Neutrophil (primary cell): ENCODE data around the gene UBA52.

Source experiments
- H3K27ac ChIP-seq: fragments of 200-600 bp; sonication (generic); 2 replicates; pipeline ENCODE4 v1.5.1; 2016; ENCODE audit warnings: mild to moderate bottlenecking, moderate library complexity
- H3K27me3 ChIP-seq: fragments of 200-600 bp; sonication (generic); 2 replicates; pipeline ENCODE4 v1.6.0; 2016; ENCODE audit warnings: mild to moderate bottlenecking
- H3K36me3 ChIP-seq: fragments of 200-600 bp; sonication (generic); 2 replicates; pipeline ENCODE4 v1.5.1; 2017
- H3K4me1 ChIP-seq, 2 experiments: fragments of 200-600 bp in 1 of 2; sonication (generic) in 1 of 2; 1 replicate in 1 of 2; 2 replicates in 1 of 2; pipeline versions ENCODE4 v1.5.1 to v1.6.1; 2013 to 2016; ENCODE audit warnings: low read depth in 1 of 2, low read length in 1 of 2, mild to moderate bottlenecking in 1 of 2, moderate library complexity in 1 of 2; ENCODE audit not compliant: control insufficient read depth in 1 of 2, insufficient read depth in 1 of 2
- H3K4me3 ChIP-seq, 2 experiments: fragments of 200-600 bp in 1 of 2; sonication (generic) in 1 of 2; 1 replicate in 1 of 2; 2 replicates in 1 of 2; pipeline ENCODE4 v1.5.1; 2013 to 2016; ENCODE audit warnings: low read depth in 1 of 2, low read length in 1 of 2, mild to moderate bottlenecking in 1 of 2, moderate library complexity in 1 of 2
- H3K9me3 ChIP-seq: fragments of 200-600 bp; sonication (generic); 2 replicates; pipeline ENCODE4 v1.5.1; 2016
- TF ChIP-seq, protein P1 (sequence below): fragments of 200-600 bp; sonication (generic); IDR thresholded peaks from 2 replicates; pipeline ENCODE4 v1.5.1; 2016; ENCODE audit warnings: antibody characterized with exemption

UBA52 gene

GRCh38 chr19:18529782-18530181 lies 41.9 kb upstream of the UBA52 start:
- no peak overlapping the region for H3K4me3 ChIP-seq
- peaks cover 0 to 3% of the 10 kb centered on the region in 2 experiments for H3K4me1 ChIP-seq
- no peaks in the 10 kb centered on the region for H3K27me3 ChIP-seq
- TF ChIP-seq, protein P1, sequence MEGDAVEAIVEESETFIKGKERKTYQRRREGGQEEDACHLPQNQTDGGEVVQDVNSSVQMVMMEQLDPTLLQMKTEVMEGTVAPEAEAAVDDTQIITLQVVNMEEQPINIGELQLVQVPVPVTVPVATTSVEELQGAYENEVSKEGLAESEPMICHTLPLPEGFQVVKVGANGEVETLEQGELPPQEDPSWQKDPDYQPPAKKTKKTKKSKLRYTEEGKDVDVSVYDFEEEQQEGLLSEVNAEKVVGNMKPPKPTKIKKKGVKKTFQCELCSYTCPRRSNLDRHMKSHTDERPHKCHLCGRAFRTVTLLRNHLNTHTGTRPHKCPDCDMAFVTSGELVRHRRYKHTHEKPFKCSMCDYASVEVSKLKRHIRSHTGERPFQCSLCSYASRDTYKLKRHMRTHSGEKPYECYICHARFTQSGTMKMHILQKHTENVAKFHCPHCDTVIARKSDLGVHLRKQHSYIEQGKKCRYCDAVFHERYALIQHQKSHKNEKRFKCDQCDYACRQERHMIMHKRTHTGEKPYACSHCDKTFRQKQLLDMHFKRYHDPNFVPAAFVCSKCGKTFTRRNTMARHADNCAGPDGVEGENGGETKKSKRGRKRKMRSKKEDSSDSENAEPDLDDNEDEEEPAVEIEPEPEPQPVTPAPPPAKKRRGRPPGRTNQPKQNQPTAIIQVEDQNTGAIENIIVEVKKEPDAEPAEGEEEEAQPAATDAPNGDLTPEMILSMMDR, result no peak
- no peaks in the 10 kb centered on the region for H3K9me3 ChIP-seq
- peaks cover 48% of the 10 kb centered on the region for H3K36me3 ChIP-seq
- no peak overlapping the region for H3K27ac ChIP-seq

GRCh38 chr19:18531485-18531884 lies 40.2 kb upstream of the UBA52 start:
- Histone ChIP-seq H3K36me3 (peaks cover 65% of the 10 kb centered on the region), H3K4me3 (no peak overlapping the region), H3K27ac (no peak overlapping the region), H3K9me3 (no peaks in the 10 kb centered on the region), H3K4me1 (no peaks in the 10 kb centered on the region), H3K27me3 (no peaks in the 10 kb centered on the region)
- TF ChIP-seq, protein P1, result no peak

GRCh38 chr19:18532168-18532890 lies 39.3 kb upstream of the UBA52 start:
- no peaks in the 10 kb centered on the region for H3K9me3 ChIP-seq
- H3K27me3 ChIP-seq, result no peaks in the 10 kb centered on the region
- peaks cover 73% of the 10 kb centered on the region for H3K36me3 ChIP-seq
- no peaks in the 10 kb centered on the region for H3K4me1 ChIP-seq
- H3K4me3 ChIP-seq, result no peak overlapping the region
- no peak overlapping the region for H3K27ac ChIP-seq
- TF ChIP-seq, protein P1, result no peak

DNA sequence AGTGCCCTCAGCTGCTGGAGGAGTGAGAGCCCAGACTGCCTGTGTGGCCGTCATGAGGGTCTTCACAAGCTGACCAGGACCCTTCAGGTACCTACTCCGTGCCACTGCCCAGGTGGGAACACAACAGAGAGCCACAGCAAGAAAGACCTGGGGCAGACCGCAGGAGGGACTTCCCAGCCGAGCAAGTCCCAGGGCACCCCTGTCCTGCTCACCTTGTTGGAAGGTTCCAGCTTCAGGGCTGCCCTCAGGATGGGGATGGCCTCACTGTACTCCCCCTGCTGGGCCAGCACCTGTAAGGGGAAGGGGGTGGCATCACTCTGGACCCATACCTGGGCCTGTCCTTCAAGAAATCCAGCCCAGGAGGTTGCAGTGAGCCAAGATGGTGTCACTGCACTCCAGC lies 38.6 kb upstream of the UBA52 start:
- H3K9me3 ChIP-seq, result no peaks in the 10 kb centered on the region
- H3K4me1 ChIP-seq, result no peaks in the 10 kb centered on the region
- H3K27ac ChIP-seq, result no peak overlapping the region
- no peak overlapping the region for H3K4me3 ChIP-seq
- TF ChIP-seq, protein P1, result no peak
- H3K36me3 ChIP-seq, result peaks cover 80% of the 10 kb centered on the region
- H3K27me3 ChIP-seq, result no peaks in the 10 kb centered on the region

DNA sequence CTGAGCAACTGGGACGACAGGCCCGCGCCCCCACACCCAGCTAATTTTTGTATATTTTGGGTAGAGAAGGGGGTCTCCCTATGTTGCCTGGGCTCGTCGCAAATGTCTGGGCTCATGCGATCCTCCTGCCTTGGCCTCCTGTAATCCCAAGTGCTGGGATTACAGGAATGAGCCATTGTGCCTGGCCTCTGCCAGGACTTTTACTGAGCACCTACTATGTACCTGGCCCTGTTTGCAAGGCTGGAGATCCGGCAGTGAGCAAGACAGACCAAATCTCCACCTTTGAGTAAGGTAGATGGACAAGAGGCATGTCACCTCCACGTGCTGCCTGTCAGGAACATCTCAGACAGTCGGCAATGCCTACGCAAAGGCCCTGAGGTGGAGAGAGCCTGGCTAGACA lies 35.2 kb upstream of the UBA52 start:
- Histone ChIP-seq H3K4me1 (peaks cover 4% of the 10 kb centered on the region in 2 experiments), H3K36me3 (peaks cover 97% of the 10 kb centered on the region), H3K27me3 (no peaks in the 10 kb centered on the region), H3K27ac (no peak overlapping the region), H3K4me3 (no peak overlapping the region), H3K9me3 (no peaks in the 10 kb centered on the region)
- TF ChIP-seq, protein P1, result no peak
